Lung (tissue), 12 donors: ENCODE measurements around the gene SFXN5. TPM values are rescaled to one million over a fixed set of nuclear protein-coding genes. Genes with fewer than 3 reads are reported as not detected.

Experiments
- ATAC-seq: fragments of 200-7000 bp; cut with Tn5 transposase; one replicate; pipeline ENCODE4 v1.9.1; 2020; ENCODE audit warnings: moderate number of reproducible peaks; ENCODE audit not compliant: insufficient read depth, low FRiP score
- DNase-seq, 3 donors: peaks; one replicate each; pipeline ENCODE4 v3.0.0-alpha.2; 2013 to 2017
- H3K27ac ChIP-seq, 2 donors: one replicate each; pipeline ENCODE4 v1.5.1; 2013; ENCODE audit warnings: mild to moderate bottlenecking in 2 of 2, moderate library complexity in 2 of 2, control low read depth in 1 of 2, inconsistent platforms in 1 of 2, low read depth in 1 of 2, low read length in 1 of 2
- H3K27me3 ChIP-seq, 3 donors: one replicate each; pipeline ENCODE4 v1.5.1; 2013; ENCODE audit warnings: low read length in 2 of 3; ENCODE audit not compliant: control insufficient read depth in 3 of 3, insufficient read depth in 3 of 3
- H3K36me3 ChIP-seq, 4 donors: one replicate each; pipeline ENCODE4 v1.5.1; 2013; ENCODE audit warnings: low read length in 4 of 4, mild to moderate bottlenecking in 1 of 4, moderate library complexity in 1 of 4; ENCODE audit not compliant: control insufficient read depth in 4 of 4, insufficient read depth in 4 of 4
- H3K4me1 ChIP-seq, 5 donors: one replicate each; pipeline ENCODE4 v1.5.1; 2013; ENCODE audit warnings: low read length in 5 of 5, mild to moderate bottlenecking in 2 of 5, moderate library complexity in 1 of 5; ENCODE audit not compliant: control insufficient read depth in 5 of 5, insufficient read depth in 5 of 5
- H3K4me3 ChIP-seq: one replicate; pipeline ENCODE4 v1.5.1; 2013; ENCODE audit warnings: mild to moderate bottlenecking, control low read depth, moderate library complexity
- H3K9ac ChIP-seq, 2 donors: one replicate each; pipeline ENCODE4 v1.5.1; 2013; ENCODE audit warnings: low read length in 2 of 2, control low read depth in 1 of 2; ENCODE audit not compliant: insufficient read depth in 1 of 2
- H3K9me3 ChIP-seq, 4 donors: one replicate each; pipeline ENCODE4 v1.5.1; 2013; ENCODE audit warnings: low read length in 3 of 4, mild to moderate bottlenecking in 1 of 4, moderate library complexity in 1 of 4; ENCODE audit not compliant: control insufficient read depth in 4 of 4, insufficient read depth in 3 of 4
- WGBS, 2 donors: extraction: QIAGEN DNeasy Blood & Tissue Kit; methylation state at CpG; one replicate each; pipeline ENCODE4 v1.1.7; 2013; 5-methylcytosine and 5-hydroxymethylcytosine counted together
- polyA plus RNA-seq, 2 donors: library from polyadenylated mRNA; stranded (reverse); fragments of 200-250 nt; gene quantifications; one replicate each; pipeline ENCODE4 v1.2.1, GENCODE V29; 2013
- total RNA-seq, 2 donors: library from RNA; depleted of rRNA in 1 of 2; stranded (reverse); fragments of >200 nt in 1 of 2; gene quantifications; one replicate each; pipeline ENCODE4 v1.2.1, GENCODE V29; 2014 to 2021
- TF ChIP-seq, protein P1 (sequence below): IDR thresholded peaks from 2 replicates; pipeline ENCODE4 v1.5.1; 2012; ENCODE audit warnings: mild to moderate bottlenecking; ENCODE audit errors: control extremely low read depth, extremely low read depth
- donor health status: control.
- donor health status: control.
- donor health status: Bipolar disorder and iron deficiency.
- donor health status: healthy.
- donor health status: DM: yes; HTN: yes; CAD: no.

The SFXN5 gene
- total and polyA plus RNA-seq, 4 donors: 8.3 to 15.6 (median 9.6) TPM

DNA sequence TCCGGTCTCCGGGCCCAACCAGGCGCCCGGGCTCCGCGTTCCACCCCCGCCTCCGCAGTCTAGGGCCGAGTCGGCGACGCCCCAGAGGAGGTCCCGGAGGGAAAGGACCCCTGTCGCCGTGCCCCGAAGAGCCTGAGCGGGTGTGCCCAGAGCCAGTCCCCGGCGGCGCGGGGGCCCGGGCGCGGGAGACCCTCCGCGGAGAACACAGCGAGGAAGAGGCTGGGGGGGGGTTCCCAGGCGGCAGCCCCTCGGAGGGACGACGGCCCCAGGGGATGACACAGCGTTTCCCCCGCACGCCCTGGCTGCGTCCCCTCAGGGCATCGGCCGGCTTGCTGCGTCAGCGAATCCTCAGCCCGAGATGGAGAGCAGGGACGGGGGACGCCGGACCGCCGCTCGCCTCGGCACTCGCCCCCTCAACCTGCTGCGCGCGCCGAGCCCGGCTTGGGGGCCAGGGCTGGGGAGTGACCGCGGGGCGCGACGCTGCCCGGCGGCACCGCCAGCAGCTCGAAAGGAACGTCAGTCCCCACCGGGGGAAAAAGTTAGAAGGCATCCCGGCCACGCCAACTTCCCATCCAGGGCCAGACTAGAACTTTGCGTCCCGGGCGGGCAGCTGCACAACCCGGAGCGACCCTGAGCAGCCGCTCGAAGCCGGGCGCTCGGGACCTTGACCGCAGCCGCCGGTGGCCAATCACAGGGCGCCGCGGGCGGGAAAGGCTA, 711 bp downstream of the SFXN5 start:
- TF ChIP-seq, protein P1, sequence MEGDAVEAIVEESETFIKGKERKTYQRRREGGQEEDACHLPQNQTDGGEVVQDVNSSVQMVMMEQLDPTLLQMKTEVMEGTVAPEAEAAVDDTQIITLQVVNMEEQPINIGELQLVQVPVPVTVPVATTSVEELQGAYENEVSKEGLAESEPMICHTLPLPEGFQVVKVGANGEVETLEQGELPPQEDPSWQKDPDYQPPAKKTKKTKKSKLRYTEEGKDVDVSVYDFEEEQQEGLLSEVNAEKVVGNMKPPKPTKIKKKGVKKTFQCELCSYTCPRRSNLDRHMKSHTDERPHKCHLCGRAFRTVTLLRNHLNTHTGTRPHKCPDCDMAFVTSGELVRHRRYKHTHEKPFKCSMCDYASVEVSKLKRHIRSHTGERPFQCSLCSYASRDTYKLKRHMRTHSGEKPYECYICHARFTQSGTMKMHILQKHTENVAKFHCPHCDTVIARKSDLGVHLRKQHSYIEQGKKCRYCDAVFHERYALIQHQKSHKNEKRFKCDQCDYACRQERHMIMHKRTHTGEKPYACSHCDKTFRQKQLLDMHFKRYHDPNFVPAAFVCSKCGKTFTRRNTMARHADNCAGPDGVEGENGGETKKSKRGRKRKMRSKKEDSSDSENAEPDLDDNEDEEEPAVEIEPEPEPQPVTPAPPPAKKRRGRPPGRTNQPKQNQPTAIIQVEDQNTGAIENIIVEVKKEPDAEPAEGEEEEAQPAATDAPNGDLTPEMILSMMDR: no peak
- Histone ChIP-seq H3K27me3 (no peaks in the 10 kb centered on the region), H3K4me3 (peak overlapping the region; percentile 68), H3K36me3 (peaks cover 0 to 10% (median 0%) of the 10 kb centered on the region in 4 donors), H3K9ac (peak overlapping the region; percentile 13 to 34), H3K4me1 (peaks cover 0 to 26% (median 13%) of the 10 kb centered on the region in 5 donors), H3K9me3 (no peaks in the 10 kb centered on the region), H3K27ac (peak overlapping the region; percentile 88 to 92)
- ATAC-seq (peak; percentile 25), DNase-seq (peak in 2 of 3 donors; percentile 68 to 77)
- WGBS, 2 donors: 0 to 1% methylated on average over 49 to 83 of the region's 83 CpGs

DNA sequence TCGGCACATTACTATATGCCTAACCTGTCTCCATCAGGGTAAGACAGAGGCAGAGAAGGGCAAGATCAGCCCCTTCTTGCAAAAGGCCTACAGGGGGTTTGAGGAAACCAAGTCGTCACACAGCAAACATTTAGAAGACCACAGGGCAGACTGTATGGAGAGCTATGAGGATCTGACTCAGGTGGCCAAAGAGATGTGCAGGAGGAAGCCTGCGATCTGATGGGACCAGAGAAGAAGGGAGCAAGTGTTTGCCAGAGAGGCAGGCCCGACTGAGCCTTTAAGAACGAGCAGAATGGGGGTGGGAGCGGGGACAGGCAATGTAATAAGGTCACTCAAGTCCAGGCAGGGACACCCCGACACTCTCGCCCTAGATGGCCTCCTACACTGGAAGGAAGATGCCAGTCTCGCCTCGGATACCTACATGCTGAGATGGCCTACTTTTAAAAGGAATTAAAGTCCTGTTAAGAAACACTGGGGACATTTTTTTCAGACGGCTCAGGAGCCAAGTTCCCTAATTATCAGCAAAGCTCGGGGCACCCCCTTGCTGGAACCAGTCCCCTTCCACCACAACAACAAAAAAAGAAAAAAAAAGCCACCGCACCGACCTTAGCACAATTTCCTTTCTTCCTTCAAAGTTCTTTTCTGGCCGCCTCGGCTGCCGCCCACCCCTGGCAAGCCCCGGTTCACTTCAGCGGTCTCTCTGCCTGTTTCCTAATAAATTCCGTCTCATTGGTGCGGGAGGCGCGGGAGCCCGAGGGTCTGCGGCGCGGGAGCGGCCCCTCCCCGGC, 1.5 kb downstream of the SFXN5 start:
- Histone ChIP-seq H3K4me3 (peak overlapping the region; percentile 68), H3K9ac (peak overlapping the region; percentile 34 to 46), H3K36me3 (peaks cover 0 to 3% (median 0%) of the 10 kb centered on the region in 4 donors), H3K9me3 (no peaks in the 10 kb centered on the region), H3K4me1 (peaks cover 0 to 26% (median 13%) of the 10 kb centered on the region in 5 donors), H3K27me3 (no peaks in the 10 kb centered on the region), H3K27ac (peak overlapping the region; percentile 88 to 92)
- ATAC-seq (no peak), DNase-seq (peak in 1 of 3 donors; percentile 60)
- TF ChIP-seq, protein P1: no peak
- 9 to 17% methylated on average over 28 to 29 of the region's 29 CpGs for WGBS, 2 donors

DNA sequence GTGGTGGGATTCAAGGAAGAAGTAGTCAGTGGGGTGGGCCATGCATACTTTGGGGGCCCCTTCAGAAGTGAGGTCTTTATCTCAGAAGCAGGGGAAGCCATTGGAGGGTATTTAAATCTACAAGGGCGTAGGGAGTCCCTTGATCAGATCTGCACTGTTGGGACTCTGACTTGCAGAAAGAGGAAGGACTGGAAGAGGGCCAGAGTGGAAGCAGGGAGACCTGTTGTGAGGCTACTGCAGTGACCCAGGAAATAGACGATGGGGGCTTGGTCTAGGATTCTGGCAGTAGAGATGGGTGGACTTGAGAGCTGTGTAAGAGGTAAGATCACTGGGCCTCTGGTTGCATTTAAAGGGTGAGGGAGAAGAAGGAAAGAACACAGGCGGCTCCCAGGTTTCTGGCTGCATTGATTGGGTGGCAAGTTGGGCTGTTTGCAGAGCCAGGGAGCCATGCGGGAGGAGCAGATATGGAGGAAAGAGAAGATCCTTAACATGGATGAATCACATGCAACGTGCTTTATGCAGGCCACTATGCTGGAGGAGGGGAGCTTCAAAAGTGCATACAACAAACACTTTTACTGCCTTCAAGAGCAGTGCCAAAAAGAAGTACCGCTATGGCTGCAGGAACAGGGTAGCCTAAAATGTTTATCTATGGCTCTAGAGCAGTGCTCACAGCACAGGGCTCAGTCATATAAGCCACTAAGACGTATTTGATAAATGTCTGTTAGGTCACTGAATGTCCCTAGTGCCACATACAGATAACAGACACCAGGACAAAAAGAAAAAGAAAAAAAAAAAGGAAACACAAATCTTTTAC, 2.3 kb downstream of the SFXN5 start:
- H3K9me3 ChIP-seq: no peaks in the 10 kb centered on the region
- H3K4me1 ChIP-seq: peaks cover 0 to 26% (median 13%) of the 10 kb centered on the region in 5 donors
- no peak overlapping the region for H3K27ac ChIP-seq
- H3K9ac ChIP-seq: peak overlapping the region in 1 of 2 donors; percentile 46
- TF ChIP-seq, protein P1: no peak
- DNase-seq: no peak
- no peaks in the 10 kb centered on the region for H3K27me3 ChIP-seq
- ATAC-seq: no peak
- 63 to 73% methylated on average over 7 of the region's 7 CpGs for WGBS, 2 donors
- no peak overlapping the region for H3K4me3 ChIP-seq
- H3K36me3 ChIP-seq: peaks cover 0 to 2% (median 0%) of the 10 kb centered on the region in 4 donors
